AG04450 (cell line): ENCODE measurements around the gene SERPINF2. TPM values are rescaled to one million over a fixed set of nuclear protein-coding genes. Genes with fewer than 3 reads are reported as not detected.

ENCODE experiments used
- CTCF ChIA-PET: fragments of 300-600, 350-600 bp; formaldehyde crosslinking; extraction: SDS; loops from one replicate; lab custom pipeline; 2022; ENCODE audit warnings: antibody characterized with exemption, inconsistent platforms; lab: Charles Lee
- POLR2A ChIA-PET: fragments of 350-600 bp; formaldehyde crosslinking; extraction: SDS; loops from one replicate; lab custom pipeline; 2021; ENCODE audit warnings: antibody characterized with exemption, inconsistent platforms; lab: Yijun Ruan, JAX
- DNase-seq: peaks from one replicate; pipeline ENCODE4 v3.0.0-alpha.2; 2011; ENCODE audit warnings: low read depth, low spot score
- H3K27ac ChIP-seq: one replicate; pipeline ENCODE4 v1.5.1; 2012; ENCODE audit warnings: low read depth, low read length, control low read depth
- H3K27me3 ChIP-seq: one replicate; pipeline ENCODE4 v1.6.0; 2012; ENCODE audit warnings: low read length; ENCODE audit not compliant: control insufficient read depth, insufficient read depth
- H3K4me3 ChIP-seq: 2 replicates; pipeline ENCODE4 v1.5.1; 2011; ENCODE audit warnings: mild to moderate bottlenecking, low read depth, low read length, control low read depth
- H3K9me3 ChIP-seq: 2 replicates; pipeline ENCODE4 v1.5.1; 2012; ENCODE audit warnings: low read length; ENCODE audit not compliant: control insufficient read depth, insufficient read depth
- polyA plus RNA-seq: library from polyadenylated mRNA; depleted of rRNA; stranded (reverse); fragments of >200 nt; gene quantifications from 2 replicates; pipeline ENCODE4 v1.2.3, GENCODE V29; 2011
- TF ChIP-seq, protein P1 (sequence below): IDR thresholded peaks from 2 replicates; pipeline ENCODE4 v1.5.1; 2011; ENCODE audit warnings: low read depth, low read length, control low read depth, inconsistent platforms

Gene SERPINF2
- polyA plus RNA-seq, 1 experiment: not detected

DNA sequence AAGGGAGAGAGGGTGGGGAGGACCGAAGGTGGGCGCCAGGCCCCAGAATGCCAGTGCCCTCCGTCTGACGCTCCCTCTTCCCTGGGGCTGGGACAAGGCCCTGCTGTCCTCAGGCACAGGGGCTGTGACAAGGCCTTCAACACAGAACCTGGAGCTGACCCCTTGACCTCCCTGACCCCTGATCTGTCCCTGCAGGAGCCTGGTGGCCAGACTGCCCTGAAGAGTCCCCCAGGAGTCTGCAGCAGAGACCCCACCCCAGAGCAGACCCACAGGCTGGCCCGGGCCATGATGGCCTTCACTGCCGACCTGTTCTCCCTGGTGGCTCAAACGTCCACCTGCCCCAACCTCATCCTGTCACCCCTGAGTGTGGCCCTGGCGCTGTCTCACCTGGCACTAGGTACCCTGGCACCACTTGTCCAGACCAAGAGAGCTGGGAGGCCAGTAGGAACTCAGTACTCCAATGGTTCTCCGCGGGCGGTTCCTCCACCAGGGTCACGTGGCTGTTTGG is 2.9 kb downstream of the SERPINF2 start:
- TF ChIP-seq, protein P1, sequence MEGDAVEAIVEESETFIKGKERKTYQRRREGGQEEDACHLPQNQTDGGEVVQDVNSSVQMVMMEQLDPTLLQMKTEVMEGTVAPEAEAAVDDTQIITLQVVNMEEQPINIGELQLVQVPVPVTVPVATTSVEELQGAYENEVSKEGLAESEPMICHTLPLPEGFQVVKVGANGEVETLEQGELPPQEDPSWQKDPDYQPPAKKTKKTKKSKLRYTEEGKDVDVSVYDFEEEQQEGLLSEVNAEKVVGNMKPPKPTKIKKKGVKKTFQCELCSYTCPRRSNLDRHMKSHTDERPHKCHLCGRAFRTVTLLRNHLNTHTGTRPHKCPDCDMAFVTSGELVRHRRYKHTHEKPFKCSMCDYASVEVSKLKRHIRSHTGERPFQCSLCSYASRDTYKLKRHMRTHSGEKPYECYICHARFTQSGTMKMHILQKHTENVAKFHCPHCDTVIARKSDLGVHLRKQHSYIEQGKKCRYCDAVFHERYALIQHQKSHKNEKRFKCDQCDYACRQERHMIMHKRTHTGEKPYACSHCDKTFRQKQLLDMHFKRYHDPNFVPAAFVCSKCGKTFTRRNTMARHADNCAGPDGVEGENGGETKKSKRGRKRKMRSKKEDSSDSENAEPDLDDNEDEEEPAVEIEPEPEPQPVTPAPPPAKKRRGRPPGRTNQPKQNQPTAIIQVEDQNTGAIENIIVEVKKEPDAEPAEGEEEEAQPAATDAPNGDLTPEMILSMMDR: no peak
- CTCF ChIA-PET: no interaction called here
- no peak for DNase-seq

DNA sequence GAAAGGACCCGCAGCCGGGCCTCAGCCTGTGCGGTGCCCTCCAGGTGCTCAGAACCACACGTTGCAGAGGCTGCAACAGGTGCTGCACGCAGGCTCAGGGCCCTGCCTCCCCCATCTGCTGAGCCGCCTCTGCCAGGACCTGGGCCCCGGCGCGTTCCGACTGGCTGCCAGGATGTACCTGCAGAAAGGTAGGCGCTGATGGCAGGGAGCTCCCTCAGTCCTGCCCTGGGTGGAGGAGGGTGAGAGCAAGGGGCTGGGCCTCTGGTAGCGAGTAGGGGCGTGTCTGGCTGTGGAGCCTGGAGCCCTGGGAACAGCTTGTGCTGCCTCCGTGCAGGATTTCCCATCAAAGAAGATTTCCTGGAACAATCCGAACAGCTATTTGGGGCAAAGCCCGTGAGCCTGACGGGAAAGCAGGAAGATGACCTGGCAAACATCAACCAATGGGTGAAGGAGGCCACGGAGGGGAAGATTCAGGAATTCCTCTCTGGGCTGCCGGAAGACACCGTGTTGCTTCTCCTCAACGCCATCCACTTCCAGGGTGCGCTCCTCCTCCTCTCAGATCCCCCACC is 4.4 kb downstream of the SERPINF2 start:
- CTCF ChIA-PET: no interaction called here
- H3K9me3 ChIP-seq: peaks cover 25% of the 10 kb centered on the region
- POLR2A ChIA-PET: no interaction called here

More for the DNA sequence above, 2.9 kb downstream of the SERPINF2 start:
- Histone ChIP-seq H3K27ac (no peak overlapping the region), H3K4me3 (no peak overlapping the region), H3K9me3 (peaks cover 25% of the 10 kb centered on the region), H3K27me3 (peaks cover 2% of the 10 kb centered on the region)
- POLR2A ChIA-PET: no interaction called here

DNA sequence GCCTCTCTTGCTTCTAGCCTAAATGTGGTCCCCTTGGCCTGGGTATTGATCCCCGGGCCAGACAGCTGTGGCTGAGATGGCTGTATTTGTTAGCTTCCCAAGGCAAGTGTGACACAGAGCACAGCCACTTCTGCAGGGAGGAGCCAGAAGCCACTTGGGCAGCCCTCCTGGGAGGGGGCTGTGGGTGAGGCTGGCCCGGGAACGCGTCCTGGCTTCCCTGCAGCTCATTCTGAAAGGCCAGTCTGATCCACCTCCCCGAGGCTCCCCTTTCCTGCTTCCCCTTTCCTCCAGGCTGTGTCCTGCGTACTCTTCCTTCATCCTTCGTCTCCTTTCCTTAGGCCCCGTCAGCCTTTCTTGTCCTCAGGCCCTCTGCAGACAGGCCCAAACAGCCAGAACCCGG is 8.0 kb downstream of the SERPINF2 start:
- no peak for DNase-seq
- Histone ChIP-seq H3K27me3 (peaks cover 7% of the 10 kb centered on the region), H3K9me3 (peaks cover 25% of the 10 kb centered on the region), H3K27ac (no peak overlapping the region), H3K4me3 (no peak overlapping the region)
- CTCF ChIA-PET: no interaction called here
- POLR2A ChIA-PET: no interaction called here
- TF ChIP-seq, protein P1: no peak

More for the DNA sequence above, 4.4 kb downstream of the SERPINF2 start:
- no peak overlapping the region for H3K4me3 ChIP-seq
- TF ChIP-seq, protein P1: no peak
- H3K27ac ChIP-seq: no peak overlapping the region
- H3K27me3 ChIP-seq: peaks cover 7% of the 10 kb centered on the region
- no peak for DNase-seq

DNA sequence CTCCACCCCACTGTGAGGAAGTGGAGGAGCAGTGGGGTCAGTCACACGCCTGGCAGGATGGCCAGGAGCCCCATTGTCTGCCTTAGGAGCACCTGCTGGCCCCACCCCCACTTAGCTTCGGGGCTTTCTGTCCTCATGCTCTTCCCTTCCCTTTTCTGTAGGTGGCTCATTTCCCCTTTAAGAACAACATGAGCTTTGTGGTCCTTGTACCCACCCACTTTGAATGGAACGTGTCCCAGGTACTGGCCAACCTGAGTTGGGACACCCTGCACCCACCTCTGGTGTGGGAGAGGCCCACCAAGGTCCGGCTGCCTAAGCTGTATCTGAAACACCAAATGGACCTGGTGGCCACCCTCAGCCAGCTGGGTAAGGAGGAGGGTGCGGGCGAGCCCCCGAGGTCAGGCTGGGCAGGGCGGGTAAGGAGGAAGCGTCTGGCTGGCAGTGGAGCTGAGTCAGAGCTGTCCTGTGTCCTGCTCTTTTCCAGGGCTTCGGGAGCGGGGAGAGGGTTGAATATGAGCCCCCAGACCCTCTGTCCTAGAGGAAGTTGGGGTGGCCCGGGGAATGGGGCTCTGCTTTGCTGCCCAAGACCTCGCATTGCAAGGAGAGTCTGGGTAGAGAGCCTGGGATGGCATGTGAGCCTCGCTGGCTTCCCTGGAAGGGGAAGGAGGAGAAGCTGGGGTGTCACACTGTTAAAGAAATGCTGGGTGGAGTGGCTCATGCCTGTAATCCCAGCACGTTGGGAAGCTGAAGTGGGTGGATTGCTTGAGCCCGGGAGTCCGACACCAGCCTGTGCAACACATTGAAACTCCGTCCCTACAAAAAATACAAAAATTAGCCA is 10.0 kb downstream of the SERPINF2 start:
- Histone ChIP-seq H3K27ac (no peak overlapping the region), H3K9me3 (peaks cover 14% of the 10 kb centered on the region), H3K4me3 (no peak overlapping the region), H3K27me3 (peaks cover 7% of the 10 kb centered on the region)
- TF ChIP-seq, protein P1: no peak
- ChIA-PET POLR2A (interaction anchor here (0.5 to 1.6 kb wide), 2 partner anchors 36 to 70 kb away, joined by 6 to 10 read pairs; no protein-coding TSS in a partner anchor), CTCF (no interaction called here)
- DNase-seq: no peak
